BLaER1 treated with 17β-estradiol and CSF1 and Interleukin-3, amounts not matched to agents 10 nM and 100 nM (cell line): ENCODE data around the gene BAHCC1.

Experiments
- H3K27ac ChIP-seq, 11 experiments: shearing (Covaris generic); formaldehyde crosslinking; 2 replicates each; pipeline ENCODE4 v1.8.1; 2022
- H3K27me3 ChIP-seq, 11 experiments: shearing (Covaris generic); formaldehyde crosslinking; 2 replicates each; pipeline ENCODE4 v1.8.1; 2022
- H3K36me3 ChIP-seq, 11 experiments: shearing (Covaris generic); formaldehyde crosslinking; 2 replicates each; pipeline ENCODE4 v1.8.1; 2022
- H3K4me1 ChIP-seq, 10 experiments: shearing (Covaris generic); formaldehyde crosslinking; 2 replicates each; pipeline ENCODE4 v1.8.1; 2022
- H3K4me2 ChIP-seq, 11 experiments: shearing (Covaris generic); formaldehyde crosslinking; 2 replicates each; pipeline ENCODE4 v1.8.1; 2022
- H3K4me3 ChIP-seq, 10 experiments: shearing (Covaris generic); formaldehyde crosslinking; 2 replicates each; pipeline ENCODE4 v1.8.1; 2022
- H3K9ac ChIP-seq, 11 experiments: shearing (Covaris generic); formaldehyde crosslinking; 2 replicates each; pipeline ENCODE4 v1.8.1; 2022
- H3K9me3 ChIP-seq, 11 experiments: shearing (Covaris generic); formaldehyde crosslinking; replicated peaks in 1 of 11; 2 replicates each; pipeline ENCODE4 v1.8.1; 2022
- H4K20me1 ChIP-seq, 11 experiments: shearing (Covaris generic); formaldehyde crosslinking; 2 replicates each; pipeline ENCODE4 v1.8.1; 2022
- Cebpa-rat ChIP-seq, 11 experiments: shearing (Covaris generic); IDR thresholded peaks; 2 replicates each; pipeline ENCODE4 v1.8.1; 2022

BAHCC1 gene

DNA sequence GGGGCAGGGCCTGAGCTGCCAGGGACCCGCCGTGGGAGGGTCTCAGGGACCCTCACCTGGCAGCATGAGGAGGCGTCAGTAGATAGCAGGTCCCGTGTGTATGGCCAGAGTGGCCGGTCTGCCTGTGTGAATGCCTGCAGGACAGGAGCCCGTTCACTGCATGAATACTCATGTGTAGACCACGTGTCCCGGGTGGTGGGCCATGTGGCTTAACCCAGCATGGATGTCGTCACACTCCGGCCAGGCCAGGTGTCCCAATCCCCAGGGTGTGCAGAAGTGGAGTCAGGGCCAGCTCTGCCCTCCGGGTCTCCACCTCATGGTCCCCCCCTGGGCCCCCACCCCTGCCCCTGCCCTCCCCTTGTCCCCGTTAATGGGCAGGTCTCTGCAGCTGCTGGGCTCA lies 53.7 kb downstream of the BAHCC1 start:
- Histone ChIP-seq H3K4me2 (peak overlapping the region; percentile 8 to 100 (median 98); a peak in 21 of 22 replicates), H4K20me1 (peaks cover 0 to 67% (median 12%) of the 10 kb centered on the region in 11 experiments; a peak in 13 of 22 replicates), H3K36me3 (peaks cover 0 to 48% (median 11%) of the 10 kb centered on the region in 11 experiments; a peak in 13 of 22 replicates), H3K9me3 (no peaks in the 10 kb centered on the region), H3K4me3 (no peak overlapping the region), H3K4me1 (peaks cover 43 to 92% (median 75%) of the 10 kb centered on the region in 10 experiments), H3K27ac (peak overlapping the region in 5 of 11 experiments; percentile 6 to 55 (median 46); a peak in 9 of 22 replicates), H3K9ac (peak overlapping the region in 5 of 11 experiments; percentile 28 to 62 (median 40); a peak in 4 of 22 replicates), H3K27me3 (peaks cover 0 to 65% (median 0%) of the 10 kb centered on the region in 11 experiments; a peak in 6 of 22 replicates)
- no peak for TF ChIP-seq Cebpa-rat (IDR thresholded peaks at IDR 0.05)

- no peak for TF ChIP-seq Cebpa-rat (IDR thresholded peaks at IDR 0.05)
- peaks cover 0 to 46% (median 11%) of the 10 kb centered on the region in 11 experiments; a peak in 9 of 22 replicates for H3K36me3 ChIP-seq
- H3K9ac ChIP-seq = peak overlapping the region in 3 of 11 experiments; percentile 50 to 65 (median 57); a peak in 4 of 22 replicates
- no peaks in the 10 kb centered on the region for H3K9me3 ChIP-seq
- H3K4me3 ChIP-seq = no peak overlapping the region
- H3K4me2 ChIP-seq = peak overlapping the region in 9 of 11 experiments; percentile 91 to 100 (median 98); a peak in 18 of 22 replicates
- H3K4me1 ChIP-seq = peaks cover 47 to 95% (median 79%) of the 10 kb centered on the region in 10 experiments
- H3K27ac ChIP-seq = peak overlapping the region in 1 of 11 experiments; percentile 8; a peak in 4 of 22 replicates
- H4K20me1 ChIP-seq = peaks cover 0 to 67% (median 12%) of the 10 kb centered on the region in 11 experiments; a peak in 13 of 22 replicates
- H3K27me3 ChIP-seq = peaks cover 0 to 65% (median 0%) of the 10 kb centered on the region in 11 experiments; a peak in 6 of 22 replicates
Observed at GRCh38 chr17:81449351-81449750, 54.1 kb downstream of the BAHCC1 start.

DNA sequence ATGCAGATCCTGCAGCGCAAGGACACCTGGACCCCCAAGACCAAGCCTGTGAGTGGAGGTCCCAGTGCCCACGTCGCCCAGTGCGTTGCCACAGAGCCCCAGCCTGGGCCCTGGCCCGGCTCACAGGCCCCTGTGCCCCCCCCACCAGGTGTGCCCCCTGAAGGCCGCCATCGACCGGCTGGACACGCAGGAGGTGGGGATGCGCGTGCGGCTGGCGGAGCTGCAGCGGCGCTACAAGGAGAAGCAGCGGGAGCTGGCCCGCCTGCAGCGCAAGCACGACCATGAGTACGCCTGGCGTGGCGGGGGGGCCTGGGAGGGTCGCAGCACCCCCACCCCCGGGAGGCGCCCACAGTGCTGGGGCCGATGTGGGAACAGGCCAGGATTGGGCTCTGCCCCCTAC lies 56.6 kb downstream of the BAHCC1 start:
- peak overlapping the region in 5 of 11 experiments; percentile 60 to 74 (median 67); a peak in 9 of 22 replicates for H3K9ac ChIP-seq

GRCh38 chr17:81452551-81452950 lies 57.3 kb downstream of the BAHCC1 start:
- peak overlapping the region; percentile 74 to 100 (median 98) for H3K4me2 ChIP-seq
- peak overlapping the region in 8 of 11 experiments; percentile 17 to 82 (median 76); a peak in 16 of 22 replicates for H3K27ac ChIP-seq
- H3K4me3 ChIP-seq = peak overlapping the region in 3 of 10 experiments; percentile 9 to 58 (median 44); a peak in 7 of 20 replicates
- peaks cover 0 to 85% (median 0%) of the 10 kb centered on the region in 11 experiments; a peak in 6 of 22 replicates for H3K27me3 ChIP-seq
- no peaks in the 10 kb centered on the region for H3K9me3 ChIP-seq
- H3K36me3 ChIP-seq = peaks cover 0 to 22% (median 6%) of the 10 kb centered on the region in 11 experiments; a peak in 8 of 22 replicates
- peaks cover 0 to 53% (median 11%) of the 10 kb centered on the region in 11 experiments; a peak in 12 of 22 replicates for H4K20me1 ChIP-seq
- no peak for TF ChIP-seq Cebpa-rat (IDR thresholded peaks at IDR 0.05)
- peak overlapping the region in 8 of 11 experiments; percentile 51 to 74 (median 66); a peak in 16 of 22 replicates for H3K9ac ChIP-seq
- peaks cover 73 to 100% (median 98%) of the 10 kb centered on the region in 10 experiments for H3K4me1 ChIP-seq

More for the DNA sequence above, 56.6 kb downstream of the BAHCC1 start:
- Histone ChIP-seq H3K4me3 (peak overlapping the region in 2 of 10 experiments; percentile 20 to 44; a peak in 4 of 20 replicates), H3K27ac (peak overlapping the region in 6 of 11 experiments; percentile 63 to 82 (median 76); a peak in 8 of 22 replicates), H3K27me3 (peaks cover 0 to 87% (median 0%) of the 10 kb centered on the region in 11 experiments; a peak in 6 of 22 replicates), H3K4me1 (peaks cover 71 to 100% (median 99%) of the 10 kb centered on the region in 10 experiments), H4K20me1 (peaks cover 0 to 61% (median 11%) of the 10 kb centered on the region in 11 experiments; a peak in 13 of 22 replicates), H3K36me3 (peaks cover 0 to 24% (median 11%) of the 10 kb centered on the region in 11 experiments; a peak in 9 of 22 replicates), H3K9me3 (no peaks in the 10 kb centered on the region), H3K4me2 (peak overlapping the region; percentile 5 to 100 (median 98); a peak in 21 of 22 replicates)
- TF ChIP-seq Cebpa-rat (IDR thresholded peaks at IDR 0.05) = no peak

DNA sequence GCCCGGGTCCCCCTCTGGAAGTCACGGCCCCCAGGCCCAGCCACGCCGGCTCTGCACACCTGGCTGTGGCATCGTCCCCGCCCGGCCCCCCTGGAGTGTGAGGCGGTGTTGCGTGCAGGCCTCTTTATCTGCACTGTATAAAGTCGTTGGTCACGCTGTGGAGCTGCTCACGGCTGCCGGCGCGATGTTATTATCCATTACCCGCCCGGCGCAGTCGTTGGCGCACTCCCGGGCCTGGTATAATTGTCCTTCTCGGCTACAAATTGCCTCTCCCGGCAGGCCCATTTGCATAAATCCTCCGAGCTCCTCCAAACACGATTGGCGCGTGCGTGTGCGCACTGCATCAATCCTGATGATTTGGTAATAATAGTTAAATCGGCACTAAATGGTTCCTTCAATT lies 57.8 kb downstream of the BAHCC1 start:
- H3K27ac ChIP-seq = peak overlapping the region in 9 of 11 experiments; percentile 18 to 82 (median 75); a peak in 16 of 22 replicates
- TF ChIP-seq Cebpa-rat (IDR thresholded peaks at IDR 0.05) = no peak
- H3K9me3 ChIP-seq = no peaks in the 10 kb centered on the region
- peaks cover 0 to 82% (median 0%) of the 10 kb centered on the region in 11 experiments; a peak in 6 of 22 replicates for H3K27me3 ChIP-seq
- peaks cover 72 to 96% (median 95%) of the 10 kb centered on the region in 10 experiments for H3K4me1 ChIP-seq
- peak overlapping the region in 5 of 10 experiments; percentile 38 to 58 (median 51); a peak in 8 of 20 replicates for H3K4me3 ChIP-seq
- H3K36me3 ChIP-seq = peaks cover 0 to 19% (median under 1%) of the 10 kb centered on the region in 11 experiments; a peak in 7 of 22 replicates
- H4K20me1 ChIP-seq = peaks cover 0 to 48% (median 11%) of the 10 kb centered on the region in 11 experiments; a peak in 13 of 22 replicates
- H3K4me2 ChIP-seq = peak overlapping the region; percentile 74 to 100 (median 98)
- H3K9ac ChIP-seq = peak overlapping the region in 9 of 11 experiments; percentile 14 to 74 (median 66); a peak in 16 of 22 replicates

- H3K4me2 ChIP-seq = peak overlapping the region; percentile 74 to 100 (median 98)
- TF ChIP-seq Cebpa-rat (IDR thresholded peaks at IDR 0.05) = no peak
- peaks cover 0 to 19% (median 0%) of the 10 kb centered on the region in 11 experiments; a peak in 7 of 22 replicates for H3K36me3 ChIP-seq
- peaks cover 0 to 76% (median 0%) of the 10 kb centered on the region in 11 experiments; a peak in 6 of 22 replicates for H3K27me3 ChIP-seq
- H4K20me1 ChIP-seq = peaks cover 0 to 42% (median 11%) of the 10 kb centered on the region in 11 experiments; a peak in 13 of 22 replicates
- peak overlapping the region in 9 of 11 experiments; percentile 18 to 82 (median 75); a peak in 17 of 22 replicates for H3K27ac ChIP-seq
- peaks cover 69 to 96% (median 95%) of the 10 kb centered on the region in 10 experiments for H3K4me1 ChIP-seq
- no peaks in the 10 kb centered on the region for H3K9me3 ChIP-seq
- H3K9ac ChIP-seq = peak overlapping the region in 10 of 11 experiments; percentile 5 to 74 (median 64); a peak in 19 of 22 replicates
- peak overlapping the region in 8 of 10 experiments; percentile 7 to 58 (median 38); a peak in 15 of 20 replicates for H3K4me3 ChIP-seq
Observed at GRCh38 chr17:81453712-81454111, 58.5 kb downstream of the BAHCC1 start.

DNA sequence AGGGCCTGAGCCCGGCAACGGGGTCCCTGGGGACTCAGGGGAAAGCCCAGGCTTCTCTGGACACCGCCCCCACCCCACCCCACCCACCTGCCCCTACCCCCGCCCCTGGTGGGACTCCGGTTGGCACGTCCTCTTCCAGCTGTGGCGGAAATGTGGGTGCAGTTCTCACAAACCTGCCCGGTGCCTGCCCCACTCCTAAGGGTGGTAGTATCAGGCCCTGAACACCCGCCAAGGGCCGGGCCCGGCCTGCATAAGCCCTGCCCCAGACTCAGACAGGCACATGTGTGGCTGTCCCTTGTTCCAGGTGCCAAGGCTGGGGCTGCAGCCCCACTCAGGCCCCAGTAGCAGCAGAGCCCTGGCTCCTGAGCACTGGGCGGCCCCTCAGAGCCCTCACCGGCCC lies 59.2 kb downstream of the BAHCC1 start:
- Histone ChIP-seq H3K27me3 (peaks cover 0 to 69% (median 0%) of the 10 kb centered on the region in 11 experiments; a peak in 6 of 22 replicates), H3K4me3 (peak overlapping the region in 7 of 10 experiments; percentile 10 to 63 (median 40); a peak in 8 of 20 replicates), H3K9ac (peak overlapping the region in 8 of 11 experiments; percentile 61 to 80 (median 71); a peak in 16 of 22 replicates), H3K36me3 (peaks cover 0 to 26% (median 0%) of the 10 kb centered on the region in 11 experiments; a peak in 8 of 22 replicates), H4K20me1 (peaks cover 0 to 42% (median 13%) of the 10 kb centered on the region in 11 experiments; a peak in 13 of 22 replicates), H3K4me1 (peaks cover 73 to 96% (median 95%) of the 10 kb centered on the region in 10 experiments), H3K27ac (peak overlapping the region in 8 of 11 experiments; percentile 63 to 82 (median 76); a peak in 16 of 22 replicates), H3K4me2 (peak overlapping the region; percentile 74 to 100 (median 98)), H3K9me3 (no peaks in the 10 kb centered on the region)
- TF ChIP-seq Cebpa-rat (IDR thresholded peaks at IDR 0.05) = no peak

- Histone ChIP-seq H3K9ac (peak overlapping the region in 10 of 11 experiments; percentile 24 to 80 (median 64); a peak in 19 of 22 replicates), H3K27ac (peak overlapping the region in 10 of 11 experiments; percentile 24 to 81 (median 68); a peak in 18 of 22 replicates), H3K36me3 (peaks cover 0 to 34% (median 2%) of the 10 kb centered on the region in 11 experiments; a peak in 11 of 22 replicates), H3K27me3 (peaks cover 0 to 60% (median 0%) of the 10 kb centered on the region in 11 experiments; a peak in 6 of 22 replicates), H3K4me3 (peak overlapping the region in 8 of 10 experiments; percentile 18 to 63 (median 44); a peak in 16 of 20 replicates), H4K20me1 (peaks cover 0 to 43% (median 5%) of the 10 kb centered on the region in 11 experiments; a peak in 12 of 22 replicates), H3K9me3 (no peaks in the 10 kb centered on the region), H3K4me2 (peak overlapping the region; percentile 74 to 100 (median 98)), H3K4me1 (peaks cover 74 to 96% (median 94%) of the 10 kb centered on the region in 10 experiments)
- TF ChIP-seq Cebpa-rat (IDR thresholded peaks at IDR 0.05) = no peak
Observed at GRCh38 chr17:81455387-81455786, 60.1 kb downstream of the BAHCC1 start.
